Heart left ventricle (tissue), 13 donors: Measurements from ENCODE around the gene SMIM32.

ENCODE experiments used
- CTCF ChIP-seq, 12 donors: fragments of 200-600 bp; sonication (generic) in 4 of 12; IDR thresholded peaks; one replicate each; pipeline versions ENCODE4 v1.5.0 to v1.8.0; 2018 to 2022; ENCODE audit warnings: antibody characterized with exemption in 12 of 12, mild to moderate bottlenecking in 5 of 12
- POLR2A ChIP-seq, 2 donors: fragments of 450-650 bp; IDR thresholded peaks; one replicate each; pipeline ENCODE4 v1.6.1; 2017; ENCODE audit warnings: antibody characterized with exemption in 2 of 2, mild to moderate bottlenecking in 2 of 2, moderate library complexity in 2 of 2
- donor health status: ischemic (EF 13 %, LVEDD 7.1; RV severe dilation, severe dysfunction).
- donor health status: DM: no; HTN: yes; CAD: no.
- donor health status: DM: no; HTN: no; CAD: no.
- donor health status: ischemic (EF 25% LVEDD 6.9; RV normal size, moderate dysfunction).
- donor health status: ischemic (EF 25% LVEDD 5.7; RV mildly dilated, moderate dysfunction).
- donor health status: ischemic (EF 35%, LVEDD 5.7; RV mildly dilated, moderate dysfunction).
- donor health status: nonischemic (EF 11% LVEDD 7.7; RV severe dilation, severe dysfunction).
- donor health status: DM: yes; HTN: yes; CAD: no.
- donor health status: PGD.
- donor health status: ischemic (EF 29% LVEDD 5.4; RV normal size, mild dysfunction).
- donor health status: nonischemic (EF 23%, LVEDD 6.1; RV moderate dilation, normal function).

DNA sequence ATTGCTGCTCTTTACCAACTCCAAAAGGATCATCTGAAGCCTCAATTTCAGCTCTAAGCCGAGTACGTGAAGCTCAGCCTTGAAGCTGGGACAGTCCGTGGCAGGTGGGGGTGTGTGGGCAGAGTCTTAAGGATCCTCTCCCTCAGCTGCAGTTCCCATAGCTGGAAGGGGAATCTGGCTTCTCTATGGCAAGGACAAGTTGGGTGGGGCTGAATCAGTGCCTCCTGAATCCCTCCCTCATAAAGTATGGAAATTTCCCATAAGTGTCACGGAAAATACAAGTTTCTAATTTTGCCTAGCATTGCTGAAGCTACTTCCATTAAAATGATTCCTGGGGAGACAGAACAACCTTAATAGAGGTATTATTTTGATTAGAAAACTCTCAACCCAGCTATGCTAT lies 47.9 kb upstream of the SMIM32 start:
- TF ChIP-seq POLR2A (IDR thresholded peaks at IDR 0.05) = no peak
- TF ChIP-seq CTCF (IDR thresholded peaks at IDR 0.05) = no peak
